HG03097 (cell line): ENCODE measurements around the gene TRAF3IP1.
"Not testable (repeated sequence)": the region's sequence is repeated elsewhere in the genome, so short reads cannot be mapped to it uniquely, and the experiment has no call there.

ENCODE experiments used
- ATAC-seq: cut with Tn5 transposase; IDR thresholded peaks from one replicate; pipeline ENCODE4 v1.9.1; 2021; ENCODE audit not compliant: unreplicated experiment, low FRiP score

TRAF3IP1 gene

DNA sequence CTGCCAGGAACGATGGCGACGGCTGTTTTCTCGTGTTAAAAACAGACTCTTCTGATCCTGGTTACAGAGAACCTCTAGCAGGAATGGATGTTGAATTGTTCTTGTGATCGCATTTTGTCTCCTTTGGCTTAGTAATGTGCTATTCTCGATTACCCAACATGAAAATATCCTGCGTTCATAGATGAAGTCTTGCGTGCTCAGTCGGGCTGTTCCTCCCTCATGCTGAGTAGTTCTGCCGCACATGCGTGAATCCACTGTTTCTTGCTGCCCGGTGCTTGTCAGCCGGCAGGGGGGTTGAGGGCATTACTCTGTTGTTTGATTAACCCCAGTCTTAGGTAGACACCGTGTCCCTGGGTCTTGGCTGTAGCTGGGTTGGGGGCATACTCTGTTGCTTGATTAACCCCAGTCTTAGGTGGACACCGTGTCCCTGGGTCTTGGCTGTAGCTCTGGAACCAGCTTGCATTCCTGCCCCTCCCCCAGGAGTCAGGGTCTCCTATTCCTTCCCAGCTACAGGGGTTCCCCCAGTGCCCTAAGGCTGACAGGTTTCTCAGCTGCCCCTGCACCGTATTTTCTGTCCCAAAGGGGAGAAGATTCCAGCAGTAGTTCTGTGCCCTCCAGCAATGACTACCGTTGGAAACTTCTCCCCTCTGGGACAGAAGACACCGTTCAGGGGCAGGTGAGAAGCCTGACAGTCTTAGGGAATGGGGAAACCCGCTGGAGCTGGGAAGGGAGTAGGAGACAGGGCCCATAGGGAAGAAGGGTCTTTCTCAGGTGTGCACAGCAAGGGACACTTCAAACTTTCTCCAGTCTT, 84.3 kb downstream of the TRAF3IP1 start:
- no peak for ATAC-seq

DNA sequence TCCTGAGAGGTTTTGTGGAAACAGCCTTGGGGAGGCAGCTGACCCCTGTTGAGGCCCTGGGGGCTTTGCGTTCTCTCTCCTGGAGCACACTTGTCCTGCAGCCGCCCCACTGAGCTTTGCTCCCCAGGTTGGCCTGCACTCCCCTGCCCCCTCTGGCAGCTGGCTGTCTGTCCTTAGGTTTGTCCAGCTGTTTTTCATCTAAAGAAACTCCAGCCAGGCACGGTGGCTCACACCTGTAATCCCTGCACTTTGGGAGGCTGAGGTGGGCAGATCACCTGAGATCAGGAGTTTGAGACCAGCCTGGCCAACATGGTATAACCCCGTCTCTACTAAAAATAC, 84.9 kb downstream of the TRAF3IP1 start:
- ATAC-seq: not testable (repeated sequence)

DNA sequence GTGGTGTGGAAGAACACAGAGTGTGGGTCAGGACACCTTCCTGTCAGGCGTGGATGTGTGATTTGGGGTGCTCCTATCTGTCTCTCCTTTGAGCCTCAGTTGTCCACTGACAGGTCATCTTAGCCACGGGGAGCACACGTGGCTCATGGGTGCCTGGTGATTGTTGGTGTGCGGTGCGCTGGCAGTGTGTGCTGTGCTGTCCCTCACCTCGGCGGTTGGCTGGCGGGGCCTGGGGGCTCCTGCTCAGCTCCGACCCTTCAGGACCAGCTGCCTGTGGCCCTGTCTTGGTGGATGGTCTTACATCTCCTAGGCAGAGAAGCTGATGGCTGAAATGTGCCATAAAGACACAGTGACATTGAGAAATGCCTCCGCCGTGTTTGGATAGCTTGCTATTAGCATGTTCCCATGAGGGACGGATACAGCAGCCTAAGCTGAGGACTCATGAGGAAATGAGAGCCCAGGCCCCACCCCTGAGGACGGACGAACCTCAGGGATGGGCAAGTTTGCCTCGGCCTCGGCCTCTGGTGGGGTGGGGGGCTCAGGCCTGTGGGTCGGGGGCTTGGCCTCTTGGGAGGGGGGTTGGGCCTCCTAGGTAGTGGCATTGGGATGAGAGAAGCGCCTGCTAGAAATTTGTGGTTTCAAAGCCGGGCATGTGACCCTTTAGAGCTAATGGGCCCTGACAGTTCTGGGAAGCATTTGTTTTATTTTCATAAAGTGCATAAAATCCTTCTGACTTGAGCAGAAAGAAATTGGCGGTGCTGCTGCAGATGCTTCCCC, 86.1 kb downstream of the TRAF3IP1 start:
- ATAC-seq: no peak

DNA sequence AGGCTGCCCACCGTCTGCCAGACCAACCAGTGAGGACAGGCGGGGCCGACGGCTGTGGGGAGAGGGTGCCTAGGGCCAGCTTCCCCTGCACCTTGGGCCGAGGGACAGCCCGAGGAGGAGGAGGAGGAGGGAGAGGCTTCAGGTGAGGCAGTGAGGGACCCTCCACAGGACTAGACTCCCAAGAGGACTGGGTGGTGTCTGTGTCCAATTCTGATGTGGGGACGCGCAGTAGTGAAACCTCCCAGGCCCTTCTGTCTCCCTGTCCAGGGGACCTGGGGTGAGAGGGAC, 86.6 kb downstream of the TRAF3IP1 start:
- no peak for ATAC-seq

DNA sequence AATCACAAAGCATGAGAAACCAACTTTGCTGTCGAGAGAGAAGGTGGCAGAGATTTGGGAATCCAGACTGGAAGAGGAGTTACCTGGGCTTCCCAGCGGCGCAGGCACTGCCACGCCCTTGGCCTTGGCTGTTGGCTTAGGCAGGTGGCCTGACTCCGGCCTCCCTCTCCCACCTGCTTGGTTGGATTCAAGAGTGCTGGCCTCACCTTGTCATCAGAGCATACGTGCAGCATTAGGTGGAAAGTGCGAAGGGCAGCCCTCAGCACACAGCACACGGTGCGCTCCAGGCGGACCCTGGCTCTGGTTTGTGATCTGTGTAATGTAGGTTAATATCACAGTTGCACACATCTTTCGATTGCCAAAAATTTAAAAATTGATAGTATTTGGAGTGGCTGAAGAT, 87.2 kb downstream of the TRAF3IP1 start:
- ATAC-seq: no peak

DNA sequence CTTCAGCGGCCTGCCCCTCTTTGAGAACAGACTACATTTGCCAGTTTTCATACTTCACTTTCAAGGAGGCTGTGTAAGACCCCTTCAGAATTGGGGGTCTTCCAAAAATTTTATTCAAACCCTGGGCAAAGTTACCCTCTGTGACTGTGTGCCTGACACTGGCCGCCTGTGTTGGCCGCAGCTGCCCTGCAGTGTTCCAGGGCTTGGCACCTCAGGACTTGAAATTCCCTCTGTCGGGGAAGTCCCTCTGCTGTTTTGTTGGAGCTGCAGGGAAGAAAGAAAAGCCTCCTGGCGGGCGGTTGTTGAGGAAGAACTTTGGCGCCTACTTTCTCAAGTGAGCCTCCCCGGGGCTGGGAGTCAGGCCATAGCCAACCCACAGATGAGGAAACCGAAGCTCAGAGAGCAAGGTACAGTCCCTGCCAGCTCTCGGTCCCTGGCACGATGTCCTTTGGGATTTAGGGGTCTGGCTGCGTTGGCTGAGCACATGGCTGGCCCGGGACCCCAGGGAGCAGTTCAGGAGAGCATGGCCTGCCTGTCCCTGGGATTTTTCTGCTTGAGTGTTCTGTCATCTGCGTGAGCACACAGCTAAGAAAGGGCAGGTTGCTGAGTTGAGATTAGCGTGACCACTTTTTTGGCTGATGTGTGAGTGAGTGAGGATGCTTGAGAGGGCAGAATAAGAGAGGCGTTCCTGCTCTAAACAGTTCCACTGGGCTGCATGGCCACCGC, 88.5 kb downstream of the TRAF3IP1 start:
- ATAC-seq: no peak

DNA sequence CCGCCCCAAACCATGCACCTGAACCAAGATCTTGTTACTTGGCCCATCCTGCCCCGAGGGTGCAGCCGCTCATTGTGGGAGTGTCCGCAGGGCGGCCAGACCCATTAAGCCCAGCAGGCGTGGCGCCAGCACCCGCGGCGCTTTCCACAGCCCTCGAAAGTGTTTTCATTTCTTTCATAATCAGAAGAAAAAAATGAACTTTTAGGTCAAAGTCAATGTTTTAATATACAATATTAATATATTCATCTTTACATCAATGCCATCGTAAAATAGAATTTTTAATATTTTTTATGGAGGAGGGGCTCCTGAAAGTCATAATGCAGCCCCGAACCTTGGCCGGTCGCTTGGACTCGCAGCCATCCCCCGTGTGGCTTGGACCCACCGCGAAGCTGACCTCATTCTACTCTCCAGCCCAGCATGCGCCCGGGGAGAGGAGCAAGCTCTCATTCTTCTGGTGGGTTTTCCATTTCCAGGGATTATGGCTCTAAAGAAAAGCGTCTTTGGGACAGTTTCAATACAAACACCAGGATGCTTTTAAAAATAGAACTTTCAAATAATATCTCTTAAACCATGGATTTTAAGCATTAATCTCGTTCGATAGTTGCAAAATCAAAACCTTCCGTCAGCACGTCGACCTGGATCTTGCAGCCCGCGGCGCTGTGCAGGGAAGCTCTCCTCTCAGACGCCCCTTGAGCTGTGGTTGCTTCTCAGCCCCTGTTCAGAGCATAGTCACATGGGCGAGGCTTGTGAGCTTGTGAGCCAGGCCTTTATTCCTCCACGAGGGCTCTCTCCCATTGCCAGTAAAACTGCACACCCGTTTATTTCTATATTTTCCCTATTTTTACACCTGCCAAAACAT, 89.3 kb downstream of the TRAF3IP1 start:
- ATAC-seq: no peak

DNA sequence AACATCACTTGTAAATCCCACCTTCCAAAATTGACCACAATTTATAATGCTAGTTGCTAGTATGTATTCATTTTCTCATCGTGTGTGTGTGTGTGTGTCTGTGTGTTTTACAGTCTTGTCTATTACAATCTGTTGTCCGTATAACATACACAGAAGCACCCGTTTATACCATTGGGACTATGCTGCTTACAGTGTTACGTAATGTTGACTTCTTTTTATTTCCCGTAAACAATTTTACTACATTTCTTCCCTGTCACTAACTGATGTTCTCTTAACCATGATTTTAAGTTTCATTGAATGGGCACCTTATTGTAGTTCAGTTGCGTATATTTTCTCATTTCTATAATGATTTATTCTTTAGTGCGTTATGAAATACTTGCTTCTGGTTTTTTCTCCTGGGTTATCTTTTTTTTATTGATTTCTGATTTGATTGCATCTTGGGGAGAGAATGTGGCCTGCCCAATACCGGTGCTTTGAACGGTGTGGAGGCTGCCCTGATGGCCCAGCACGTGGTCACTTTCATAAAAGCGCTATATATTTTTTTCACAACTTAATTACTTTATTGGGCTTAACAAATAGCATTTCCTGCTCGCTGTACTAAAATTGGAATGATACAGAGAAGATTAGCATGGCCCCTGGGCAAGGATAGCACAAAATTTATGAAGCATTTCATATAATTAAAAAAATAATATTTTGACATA, 91.9 kb downstream of the TRAF3IP1 start:
- no peak for ATAC-seq

DNA sequence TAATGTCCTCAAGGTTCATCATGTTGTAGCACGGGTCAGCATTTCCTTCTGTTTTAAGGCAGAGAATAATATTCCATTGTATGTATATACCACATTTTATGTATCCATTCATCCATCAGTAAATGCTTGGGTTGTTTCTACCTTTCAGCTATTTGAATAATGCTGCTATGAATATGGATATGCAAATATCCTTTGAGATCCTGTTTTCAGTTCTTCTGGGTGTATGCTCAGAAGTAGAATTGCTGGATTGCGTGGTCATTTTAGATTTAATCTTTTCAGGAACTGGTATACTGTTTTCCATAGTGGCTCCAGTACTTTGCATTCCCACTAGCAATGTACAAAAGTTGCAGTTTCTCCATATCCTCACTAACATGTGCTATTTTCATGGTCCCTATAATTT, 93.0 kb downstream of the TRAF3IP1 start:
- ATAC-seq: no peak

DNA sequence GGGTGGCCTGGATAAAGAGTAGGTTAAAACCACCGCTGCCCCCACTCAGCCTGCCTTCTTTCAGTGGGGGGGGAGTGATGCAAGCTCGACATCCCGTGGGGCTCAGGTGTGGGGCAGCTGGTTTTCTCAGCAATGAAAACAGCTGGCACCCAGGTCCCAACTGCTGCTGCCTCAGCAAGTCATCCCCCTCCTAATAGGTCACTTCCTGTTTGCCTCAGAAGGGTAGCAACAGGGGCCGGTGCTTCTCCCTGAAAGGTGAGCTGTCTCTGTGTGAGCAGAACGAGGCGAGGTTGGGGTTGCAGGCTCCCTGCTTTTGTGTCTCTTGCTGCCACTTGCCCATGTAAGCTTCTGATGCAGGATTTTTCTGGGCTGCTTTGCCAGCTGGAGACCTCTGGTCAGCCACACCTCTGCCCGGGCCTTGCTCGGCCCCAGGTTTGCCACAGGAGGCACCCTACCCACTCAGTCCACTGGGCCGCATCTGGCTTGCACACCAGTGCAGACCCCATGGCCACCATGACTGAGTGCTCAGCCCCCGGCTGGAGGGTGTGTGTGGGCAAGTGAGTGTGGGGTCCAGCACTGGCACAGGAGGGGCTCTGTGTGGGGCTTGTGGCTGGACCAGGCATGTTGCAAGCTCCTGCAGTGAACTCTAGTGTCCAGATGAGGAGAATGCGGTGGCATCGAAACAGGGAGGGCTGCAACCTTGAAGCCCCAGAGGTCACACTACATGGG, 94.9 kb downstream of the TRAF3IP1 start:
- no peak for ATAC-seq

DNA sequence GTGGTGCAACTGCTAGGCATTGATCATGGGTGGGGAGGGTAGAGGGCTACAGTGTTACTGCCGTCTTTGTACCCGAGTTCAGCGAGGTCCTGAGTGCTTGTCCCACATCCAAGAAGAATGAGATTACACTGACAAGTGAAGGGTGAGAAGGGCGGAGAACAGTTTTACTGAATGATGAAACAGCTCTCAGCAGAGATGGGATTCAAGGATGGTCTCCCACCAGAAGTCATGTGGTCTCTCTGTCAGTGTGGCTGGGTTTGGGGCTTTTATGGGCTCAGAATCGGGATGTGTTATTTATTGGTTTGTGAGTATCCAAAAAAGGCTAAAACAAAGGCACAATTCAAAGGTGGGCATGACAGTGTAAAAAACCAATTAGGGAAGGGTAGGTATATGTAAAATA, 95.6 kb downstream of the TRAF3IP1 start:
- ATAC-seq: no peak

DNA sequence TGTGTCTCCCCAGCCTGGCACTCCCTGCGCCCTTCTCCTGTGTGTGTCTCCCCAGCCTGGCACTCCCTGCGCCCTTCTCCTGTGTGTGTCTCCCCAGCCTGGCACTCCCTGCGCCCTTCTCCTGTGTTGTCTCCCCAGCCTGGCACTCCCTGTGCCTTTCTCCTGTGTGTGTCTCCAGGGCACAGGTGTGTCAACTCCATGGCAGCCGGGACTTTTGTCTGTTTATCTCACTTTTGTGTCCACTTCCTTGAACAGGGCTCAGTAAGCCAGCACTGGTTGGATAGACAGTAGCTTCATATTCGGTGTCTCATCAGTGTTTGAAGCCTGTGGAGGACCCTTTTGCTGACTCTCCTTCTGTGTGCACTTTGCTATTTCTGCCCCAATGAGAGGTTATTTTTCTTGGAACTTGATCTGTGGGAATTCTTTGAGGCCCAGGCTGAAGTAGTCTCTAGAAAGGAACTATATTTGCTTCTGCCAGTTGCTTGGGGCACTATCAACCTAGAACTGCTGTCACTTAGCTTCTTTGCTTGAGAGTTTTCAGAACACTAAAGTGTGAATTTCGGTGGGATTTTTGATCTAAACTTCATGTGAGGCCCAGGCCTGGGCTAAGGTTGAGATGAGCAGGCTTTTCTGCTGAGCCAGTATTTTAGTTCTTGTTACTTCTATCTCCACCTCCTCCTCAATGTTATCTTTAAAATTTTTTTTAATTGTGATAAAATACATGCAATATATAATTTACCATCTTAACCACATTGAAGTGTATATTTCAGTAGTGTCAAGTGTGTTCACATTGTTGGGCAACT, 98.1 kb downstream of the TRAF3IP1 start:
- ATAC-seq: no peak

DNA sequence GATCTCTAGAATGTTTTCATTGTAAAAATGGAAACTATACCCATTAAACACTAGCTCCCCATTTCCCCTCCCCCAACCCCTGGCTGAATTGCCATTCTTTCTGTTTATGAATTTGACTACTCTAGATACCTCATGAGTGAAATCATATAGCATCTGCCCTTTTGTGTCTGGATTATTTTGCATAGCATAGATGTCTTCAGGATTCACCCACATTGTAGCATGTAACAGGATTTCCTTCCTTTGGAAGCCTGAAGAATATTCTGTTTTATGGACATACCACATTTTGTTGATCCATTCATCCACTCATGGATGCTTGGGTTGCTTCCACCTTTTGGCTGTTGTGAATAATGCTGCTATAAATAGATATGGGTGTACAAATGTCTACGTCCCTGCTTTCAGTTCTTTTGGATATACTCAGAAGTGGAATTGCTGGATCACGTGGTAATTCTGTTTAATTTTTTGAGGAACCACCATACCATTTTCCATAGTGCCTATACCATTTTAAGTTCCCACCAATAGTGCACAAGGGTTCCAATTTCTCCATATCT, 98.8 kb downstream of the TRAF3IP1 start:
- ATAC-seq: no peak

DNA sequence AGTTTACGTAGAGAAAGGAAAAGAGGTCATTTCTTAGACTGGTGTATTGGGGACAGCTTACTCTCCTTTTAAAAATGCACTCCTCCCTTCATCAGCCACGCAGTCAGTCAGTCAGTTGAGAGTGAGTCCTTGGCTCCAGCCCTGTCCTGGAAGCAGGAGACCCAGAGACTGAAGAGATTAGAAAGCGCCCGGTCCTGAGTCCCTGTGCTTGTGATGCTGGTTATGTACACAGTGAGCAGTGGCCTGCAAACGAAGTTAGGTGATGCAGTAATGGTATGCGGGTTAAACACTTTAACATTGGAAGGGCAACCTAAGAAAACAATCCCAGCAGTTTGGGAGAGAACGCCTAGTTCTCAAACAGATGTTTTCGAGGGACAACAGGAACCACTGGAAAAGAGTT, 100.1 kb downstream of the TRAF3IP1 start:
- ATAC-seq: no peak

DNA sequence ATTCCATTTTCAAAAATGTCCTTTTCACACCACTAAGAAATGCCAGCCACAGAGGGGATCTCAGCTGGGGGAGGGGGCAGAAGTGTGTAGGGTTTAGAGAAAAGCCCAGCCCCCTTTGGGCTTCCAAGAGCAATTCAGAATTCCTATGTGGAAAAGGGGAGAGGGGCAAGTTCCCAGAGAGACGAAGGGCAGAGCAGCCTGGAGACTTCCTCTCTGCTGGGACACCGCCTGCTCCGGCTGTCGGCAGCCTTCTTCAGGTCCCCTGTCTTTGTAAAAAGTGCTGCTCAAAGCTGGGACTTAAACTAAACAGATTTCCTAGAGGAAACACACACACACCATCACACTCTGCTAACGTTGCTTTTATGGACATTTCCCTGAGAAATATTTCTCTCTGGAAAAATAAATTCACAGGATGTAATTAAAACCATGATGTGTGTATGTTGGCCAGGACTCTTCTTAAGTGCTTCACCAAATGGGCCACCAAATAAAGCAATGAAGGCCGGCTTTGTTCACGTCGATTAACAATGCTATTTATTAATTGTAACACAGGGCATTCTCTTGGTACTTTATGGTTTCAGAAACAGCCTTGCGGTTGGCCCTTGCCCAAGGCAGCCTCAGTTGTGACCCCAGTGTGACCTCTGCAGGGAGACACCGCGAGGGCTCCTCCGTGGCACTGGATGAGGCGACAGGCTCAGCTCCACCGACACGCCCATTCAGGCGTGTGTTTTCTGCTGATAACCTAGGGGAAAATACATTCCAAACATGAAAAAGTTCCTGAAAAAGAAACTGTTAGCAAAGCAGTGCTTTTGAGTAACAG, 100.8 kb downstream of the TRAF3IP1 start:
- no peak for ATAC-seq

DNA sequence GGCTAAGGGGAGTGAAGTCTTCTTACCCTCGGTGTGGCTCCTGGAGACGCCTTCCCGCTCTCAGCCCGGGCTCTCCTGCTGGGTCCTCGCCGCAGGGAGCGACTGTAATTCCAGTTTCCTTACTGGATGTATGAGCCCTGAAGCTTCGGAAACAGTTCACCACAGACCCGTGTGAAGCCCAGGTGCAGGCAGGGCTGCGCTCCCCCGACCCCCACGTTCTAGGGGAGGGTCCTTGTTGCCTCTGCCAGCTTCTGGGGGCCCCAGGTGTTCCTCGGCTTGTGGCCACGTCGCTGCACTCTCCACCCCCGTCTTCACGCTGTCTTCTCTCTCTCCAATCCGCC, 101.3 kb downstream of the TRAF3IP1 start:
- no peak for ATAC-seq

DNA sequence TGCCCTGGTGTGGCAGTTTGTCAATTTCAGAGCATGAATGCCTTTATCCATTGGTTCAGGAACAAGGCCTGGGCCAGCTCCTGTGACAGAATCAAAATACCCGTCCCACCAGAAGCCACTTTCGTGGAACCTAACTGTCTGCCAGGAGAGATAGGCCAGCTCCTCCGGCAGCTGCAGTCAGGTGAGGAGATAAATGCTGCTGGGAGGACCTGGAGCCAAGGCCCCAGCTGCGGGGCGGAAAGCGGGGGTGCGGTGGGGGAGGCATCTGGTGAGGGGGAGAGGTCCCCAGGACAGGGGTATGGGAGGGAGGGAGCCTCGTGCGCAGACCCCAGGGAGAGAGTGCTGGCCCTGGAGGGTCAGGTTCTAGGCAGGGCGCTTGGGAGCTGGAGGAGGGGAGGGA, 102.0 kb downstream of the TRAF3IP1 start:
- ATAC-seq: no peak

DNA sequence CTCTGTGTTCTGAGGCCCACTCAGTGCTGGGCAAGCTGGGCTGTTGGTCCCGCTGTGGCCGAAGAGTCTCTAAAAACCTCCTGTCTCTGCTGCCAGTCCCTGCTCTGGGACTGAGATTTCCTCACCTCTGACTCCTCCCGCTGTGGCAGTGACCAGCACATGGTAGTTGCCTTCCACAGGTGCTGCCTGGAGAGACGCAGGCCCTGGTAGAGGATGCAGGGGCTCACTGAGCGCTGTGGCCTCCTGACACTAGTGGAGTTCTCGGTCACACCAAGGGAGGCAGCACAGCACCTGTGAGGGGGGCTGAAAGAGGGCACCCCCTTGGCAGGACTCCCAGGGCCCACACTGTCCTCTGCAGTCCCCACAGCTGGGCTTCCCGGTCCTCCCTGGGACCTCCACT, 102.6 kb downstream of the TRAF3IP1 start:
- ATAC-seq: no peak
